HUES6 (cell line): ENCODE results near the gene MEOX2.

Source experiments
- H3K27ac ChIP-seq: 2 replicates; pipeline ENCODE4 v1.7.0; 2013; ENCODE audit warnings: low read depth, mild to moderate bottlenecking, low read length, inconsistent platforms
- H3K27me3 ChIP-seq: 2 replicates; pipeline ENCODE4 v1.6.1; 2013; ENCODE audit warnings: low read length; ENCODE audit not compliant: control insufficient read depth, insufficient read depth
- H3K36me3 ChIP-seq: 2 replicates; pipeline ENCODE4 v1.6.1; 2013; ENCODE audit warnings: low read length; ENCODE audit not compliant: control insufficient read depth, insufficient read depth
- H3K4me1 ChIP-seq: 2 replicates; pipeline ENCODE4 v1.6.1; 2013; ENCODE audit warnings: low read length; ENCODE audit not compliant: control insufficient read depth, insufficient read depth
- H3K4me3 ChIP-seq: 2 replicates; pipeline ENCODE4 v1.5.1; 2013; ENCODE audit warnings: low read depth, low read length
- H3K9ac ChIP-seq: one replicate; pipeline ENCODE4 v1.6.1; 2013; ENCODE audit warnings: mild to moderate bottlenecking, low read length
- H3K9me3 ChIP-seq: 2 replicates; pipeline ENCODE4 v1.6.1; 2013; ENCODE audit warnings: low read depth, low read length; ENCODE audit not compliant: control insufficient read depth, insufficient read depth

The MEOX2 gene

DNA sequence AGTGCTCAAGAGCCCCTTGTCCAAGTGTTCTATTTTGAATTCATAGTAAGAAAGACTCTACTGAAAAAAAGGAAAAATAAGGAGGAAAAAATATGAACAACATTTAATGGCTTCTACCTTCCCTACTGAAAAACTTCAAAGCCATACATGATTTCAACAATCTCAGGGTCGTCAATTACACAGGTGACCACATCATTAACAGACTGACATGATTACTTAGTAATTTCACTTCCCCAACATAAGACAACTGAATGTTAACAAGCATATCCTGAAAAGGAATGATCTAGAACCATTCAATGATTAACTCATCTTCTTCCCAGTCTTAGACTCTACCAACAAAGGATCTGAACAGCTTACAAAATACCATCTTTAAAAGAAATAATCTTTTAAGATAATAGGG, 34.8 kb downstream of the MEOX2 start:
- Histone ChIP-seq H3K36me3 (no peaks in the 10 kb centered on the region), H3K4me1 (0 out of 2 replicates have a peak, but pooled peaks cover 4% of the 10 kb centered on the region), H3K27me3 (no peaks in the 10 kb centered on the region), H3K9ac (no peak overlapping the region), H3K9me3 (no peaks in the 10 kb centered on the region), H3K4me3 (no peak overlapping the region), H3K27ac (no peak overlapping the region)

- Histone ChIP-seq H3K9me3 (no peaks in the 10 kb centered on the region), H3K9ac (no peak overlapping the region), H3K27me3 (no peaks in the 10 kb centered on the region), H3K36me3 (no peaks in the 10 kb centered on the region), H3K4me3 (no peak overlapping the region), H3K4me1 (0 out of 2 replicates have a peak, but pooled peaks cover 4% of the 10 kb centered on the region), H3K27ac (no peak overlapping the region)
Observed at GRCh38 chr7:15650787-15651186, 35.7 kb downstream of the MEOX2 start.

DNA sequence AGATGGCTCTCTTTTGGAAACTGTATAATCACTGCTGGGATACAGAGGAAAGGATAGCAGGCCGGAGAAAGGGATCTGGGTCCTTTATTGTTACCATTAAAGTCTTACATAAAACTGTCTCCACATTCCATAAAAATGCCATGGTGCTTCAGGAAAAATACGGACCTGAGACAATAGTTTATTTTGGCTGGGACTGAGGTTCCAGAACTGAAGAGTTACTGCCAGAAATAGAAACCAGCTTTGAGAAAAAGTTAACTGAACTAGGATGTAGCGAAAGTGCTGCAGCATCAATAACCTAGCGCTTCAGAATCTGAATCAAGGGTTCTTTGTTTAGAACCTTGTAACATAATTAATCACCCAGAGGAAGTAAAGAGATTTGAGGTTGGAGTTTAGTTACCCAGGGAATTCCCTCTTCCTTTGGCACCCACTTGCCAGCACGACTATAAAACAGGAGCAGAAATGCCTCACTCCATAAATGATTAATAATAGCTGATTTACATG, 38.0 kb downstream of the MEOX2 start:
- Histone ChIP-seq H3K4me1 (0 out of 2 replicates have a peak, but pooled peaks cover 4% of the 10 kb centered on the region), H3K4me3 (no peak overlapping the region), H3K9ac (no peak overlapping the region), H3K9me3 (no peaks in the 10 kb centered on the region), H3K27me3 (no peaks in the 10 kb centered on the region), H3K27ac (no peak overlapping the region), H3K36me3 (no peaks in the 10 kb centered on the region)

DNA sequence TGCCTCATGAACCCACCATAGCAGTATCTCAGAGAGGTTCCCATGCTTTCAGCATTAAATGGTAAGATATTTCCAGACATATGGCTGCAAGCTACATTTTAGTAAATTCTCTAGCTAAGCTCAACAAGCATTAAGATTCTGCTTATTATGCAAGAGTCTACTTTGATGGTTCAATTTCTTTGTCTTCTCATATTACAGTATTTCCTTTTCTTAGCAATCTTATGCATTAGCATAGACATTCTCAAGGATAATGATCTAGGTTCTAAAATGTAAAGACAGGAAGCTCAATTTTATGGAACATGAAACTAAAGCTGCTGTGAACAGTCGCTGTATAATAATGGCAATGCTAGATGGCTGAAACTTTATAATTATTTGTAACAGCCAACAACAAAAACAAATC, 39.2 kb downstream of the MEOX2 start:
- H3K27me3 ChIP-seq: no peaks in the 10 kb centered on the region
- H3K4me3 ChIP-seq: no peak overlapping the region
- H3K36me3 ChIP-seq: no peaks in the 10 kb centered on the region
- no peaks in the 10 kb centered on the region for H3K9me3 ChIP-seq
- no peak overlapping the region for H3K27ac ChIP-seq
- no peak overlapping the region for H3K9ac ChIP-seq
- H3K4me1 ChIP-seq: 0 out of 2 replicates have a peak, but pooled peaks cover 4% of the 10 kb centered on the region

DNA sequence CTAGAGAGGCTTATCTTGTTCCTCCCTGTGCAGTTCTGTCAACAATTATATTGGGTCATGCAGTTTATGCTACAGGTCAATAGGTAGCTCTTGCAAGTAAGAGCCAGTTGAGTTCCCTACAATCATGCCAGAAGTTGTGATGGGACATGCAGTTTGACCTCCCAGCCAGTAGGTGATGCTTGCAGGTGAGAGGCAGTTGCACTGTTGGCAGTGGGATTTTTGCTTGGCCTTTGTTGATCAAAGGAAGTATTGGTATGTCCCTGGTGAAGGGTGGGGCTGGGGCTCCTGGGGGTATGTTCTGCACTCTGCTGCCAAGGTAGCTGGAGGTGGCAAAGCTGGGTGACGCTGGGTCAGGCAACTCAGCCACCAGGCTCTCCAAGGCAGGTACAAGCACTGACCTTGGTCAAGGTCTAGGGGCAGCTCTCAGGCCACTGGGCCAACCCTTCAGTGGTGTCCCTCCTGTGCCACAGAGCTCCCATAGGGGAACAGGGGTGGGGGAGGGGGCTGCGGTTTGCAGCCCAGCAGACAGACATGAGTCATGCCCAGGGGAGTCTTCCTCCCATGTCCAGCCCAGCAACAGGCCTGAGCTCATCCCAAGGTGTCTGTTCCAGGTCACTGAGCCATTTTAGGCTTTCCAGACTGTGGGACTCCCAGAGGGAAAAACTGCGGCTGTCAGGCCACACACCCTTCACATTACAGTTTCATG, 43.3 kb downstream of the MEOX2 start:
- Histone ChIP-seq H3K9me3 (no peaks in the 10 kb centered on the region), H3K4me3 (no peak overlapping the region), H3K27me3 (no peaks in the 10 kb centered on the region), H3K27ac (no peak overlapping the region), H3K4me1 (no peaks in the 10 kb centered on the region), H3K9ac (no peak overlapping the region), H3K36me3 (no peaks in the 10 kb centered on the region)

- no peaks in the 10 kb centered on the region for H3K27me3 ChIP-seq
- no peak overlapping the region for H3K27ac ChIP-seq
- H3K36me3 ChIP-seq: no peaks in the 10 kb centered on the region
- no peaks in the 10 kb centered on the region for H3K9me3 ChIP-seq
- no peaks in the 10 kb centered on the region for H3K4me1 ChIP-seq
- H3K9ac ChIP-seq: no peak overlapping the region
- no peak overlapping the region for H3K4me3 ChIP-seq
Observed at GRCh38 chr7:15628876-15629275, 57.6 kb downstream of the MEOX2 start.

- no peak overlapping the region for H3K9ac ChIP-seq
- H3K4me3 ChIP-seq: no peak overlapping the region
- H3K27ac ChIP-seq: no peak overlapping the region
- H3K36me3 ChIP-seq: no peaks in the 10 kb centered on the region
- no peaks in the 10 kb centered on the region for H3K9me3 ChIP-seq
- H3K4me1 ChIP-seq: no peaks in the 10 kb centered on the region
- H3K27me3 ChIP-seq: no peaks in the 10 kb centered on the region
Observed at GRCh38 chr7:15626041-15626440, 60.4 kb downstream of the MEOX2 start.

DNA sequence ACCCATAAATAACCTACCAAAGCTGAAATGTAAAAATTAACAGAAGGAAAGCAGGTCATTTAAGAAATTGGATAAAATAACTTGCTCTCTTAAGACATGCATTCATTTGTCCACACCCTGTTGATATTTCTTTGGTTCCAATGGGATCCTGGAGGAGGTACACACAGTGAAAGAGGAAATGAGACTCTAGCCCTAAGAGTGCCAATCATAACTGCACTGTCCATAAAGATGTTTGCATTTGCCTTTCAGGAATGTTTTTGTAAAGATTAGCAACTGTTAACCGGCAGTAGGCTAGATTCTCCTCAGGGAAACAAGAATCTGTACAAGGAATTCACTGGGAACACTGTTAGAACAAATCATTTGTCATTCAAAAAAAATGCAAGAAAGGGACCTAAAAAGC, 61.0 kb downstream of the MEOX2 start:
- no peaks in the 10 kb centered on the region for H3K36me3 ChIP-seq
- no peak overlapping the region for H3K4me3 ChIP-seq
- H3K9ac ChIP-seq: no peak overlapping the region
- H3K27ac ChIP-seq: no peak overlapping the region
- no peaks in the 10 kb centered on the region for H3K9me3 ChIP-seq
- no peaks in the 10 kb centered on the region for H3K27me3 ChIP-seq
- H3K4me1 ChIP-seq: no peaks in the 10 kb centered on the region

GRCh38 chr7:15621468-15621867, 65.0 kb downstream of the MEOX2 start:
- H3K9ac ChIP-seq: no peak overlapping the region
- no peaks in the 10 kb centered on the region for H3K27me3 ChIP-seq
- no peaks in the 10 kb centered on the region for H3K9me3 ChIP-seq
- H3K4me1 ChIP-seq: no peaks in the 10 kb centered on the region
- H3K36me3 ChIP-seq: no peaks in the 10 kb centered on the region
- H3K4me3 ChIP-seq: no peak overlapping the region
- no peak overlapping the region for H3K27ac ChIP-seq

DNA sequence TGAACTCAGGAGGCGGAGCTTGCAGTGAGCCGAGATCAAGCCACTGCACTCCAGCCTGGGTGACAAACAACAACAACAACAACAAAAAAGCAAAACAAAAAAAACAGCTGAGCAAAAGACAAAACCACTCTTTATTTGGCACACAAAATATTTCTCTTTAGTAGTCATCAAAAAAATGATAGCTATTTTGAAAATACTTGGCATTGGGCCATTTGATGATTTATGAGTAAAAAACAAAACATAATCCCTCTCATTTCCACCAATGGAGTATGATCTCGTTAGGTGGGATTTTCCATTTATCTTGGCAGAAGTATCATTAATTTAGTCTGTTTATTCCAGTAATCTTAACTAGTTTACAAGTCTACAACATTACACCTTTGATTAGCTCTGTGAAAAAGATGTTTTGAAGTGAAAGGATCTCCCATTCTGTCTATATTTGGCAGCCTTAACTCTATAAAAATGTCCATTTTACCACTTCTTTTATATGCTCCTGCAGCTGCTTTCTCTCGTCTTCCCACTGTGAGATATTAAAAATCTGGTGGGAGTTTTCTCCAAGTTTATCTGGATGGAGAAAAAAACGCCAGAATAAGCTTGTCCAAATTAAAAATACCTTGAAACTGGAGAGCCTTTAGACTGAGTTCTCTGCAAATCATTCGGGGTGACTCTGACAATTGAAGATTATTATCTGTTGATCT, 65.8 kb downstream of the MEOX2 start:
- Histone ChIP-seq H3K36me3 (no peaks in the 10 kb centered on the region), H3K4me3 (no peak overlapping the region), H3K9me3 (no peaks in the 10 kb centered on the region), H3K9ac (no peak overlapping the region), H3K27me3 (no peaks in the 10 kb centered on the region), H3K27ac (no peak overlapping the region), H3K4me1 (no peaks in the 10 kb centered on the region)

- no peak overlapping the region for H3K9ac ChIP-seq
- no peaks in the 10 kb centered on the region for H3K36me3 ChIP-seq
- H3K4me3 ChIP-seq: no peak overlapping the region
- no peaks in the 10 kb centered on the region for H3K4me1 ChIP-seq
- H3K27me3 ChIP-seq: no peaks in the 10 kb centered on the region
- no peaks in the 10 kb centered on the region for H3K9me3 ChIP-seq
- H3K27ac ChIP-seq: no peak overlapping the region
Observed at GRCh38 chr7:15618275-15618674, 68.2 kb downstream of the MEOX2 start.
